ENCODE results near the gene PDZD8. TPM values are rescaled to one million over a fixed set of nuclear protein-coding genes. Genes with fewer than 3 reads are reported as not detected.
"Not testable (repeated sequence)": the region's sequence is repeated elsewhere in the genome, so short reads cannot be mapped to it uniquely, and the experiment has no call there.

Gene PDZD8
- total RNA-seq, 1 donor from 2014 or later, result 31.7 TPM

DNA sequence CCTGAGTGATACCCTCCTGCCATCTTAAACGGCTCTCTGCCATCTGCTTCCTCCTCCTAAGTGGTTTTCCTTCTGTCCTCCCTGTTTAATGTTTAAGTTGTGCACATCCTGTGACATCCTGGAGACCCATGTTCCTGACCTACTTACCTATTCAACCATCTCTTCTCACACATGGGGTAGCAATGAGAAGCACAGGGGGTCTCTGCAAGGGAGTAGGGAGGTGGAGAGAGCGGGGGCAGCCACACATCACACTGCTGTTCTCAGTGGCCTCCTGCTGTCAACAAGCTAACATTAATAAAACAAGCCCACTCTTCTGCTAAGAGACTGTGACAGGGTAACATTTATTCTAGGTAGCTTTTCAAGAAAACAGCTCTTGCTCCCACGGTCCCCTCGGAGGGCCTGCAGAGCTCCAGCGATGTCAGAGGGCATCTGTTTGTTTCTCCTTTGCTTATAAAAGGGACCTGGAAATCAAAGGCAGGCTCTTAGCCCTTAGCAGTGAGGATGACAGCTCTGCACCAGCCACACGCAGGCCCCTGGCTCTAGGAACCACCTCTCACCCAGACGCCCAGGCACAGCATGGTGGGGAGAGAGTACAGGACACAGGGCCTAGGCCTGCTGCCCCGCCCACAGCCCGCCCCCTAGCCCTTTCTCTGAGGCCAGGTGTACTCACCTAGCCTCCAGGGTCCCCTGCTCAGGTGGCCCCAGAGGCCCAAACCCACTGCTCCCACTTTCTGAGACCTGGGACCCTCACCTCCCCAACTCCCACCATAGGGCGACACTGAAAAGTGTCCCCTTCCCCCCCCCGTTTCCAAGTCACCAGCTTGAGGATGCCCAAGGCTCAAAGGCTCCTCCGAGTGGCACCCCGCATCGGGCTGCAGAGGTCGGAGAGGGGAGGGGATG lies 135.3 kb downstream of the PDZD8 start:
- peak overlapping the region; percentile 53 for H3K4me3 Mint-ChIP-seq
- DNase-seq (ENCODE audit: extremely low spot score, unreplicated experiment), result no peak
- no peaks in the 10 kb centered on the region for H3K9me3 Mint-ChIP-seq
- H3K27me3 Mint-ChIP-seq, result peaks cover 83% of the 10 kb centered on the region
- H3K27ac Mint-ChIP-seq, result no peak overlapping the region
- peaks cover 4% of the 10 kb centered on the region for H3K4me1 Mint-ChIP-seq (ENCODE audit: unreplicated experiment)
- H3K36me3 Mint-ChIP-seq, result no peaks in the 10 kb centered on the region
- no peak for TF ChIP-seq CTCF (conservative IDR thresholded peaks at IDR 0.05)

DNA sequence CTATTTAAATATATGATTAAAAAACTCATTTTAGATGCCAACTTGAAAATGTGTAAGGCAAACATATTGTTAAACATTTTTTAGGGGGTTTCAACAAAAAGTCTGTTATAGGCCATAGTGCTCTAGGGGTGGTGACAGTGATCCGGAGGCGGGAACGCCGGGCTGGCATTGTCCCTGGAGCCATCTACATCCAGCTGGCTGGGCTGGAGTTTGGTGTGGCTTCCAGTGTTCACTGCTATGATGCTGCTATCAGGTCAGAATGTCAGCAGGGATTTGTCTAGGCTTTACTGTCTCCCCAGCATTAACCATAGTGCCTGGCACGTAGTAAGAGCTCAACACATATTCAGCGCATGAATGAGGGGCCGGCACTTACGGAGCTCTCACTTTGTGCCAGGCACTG lies 136.2 kb downstream of the PDZD8 start:
- H3K36me3 Mint-ChIP-seq, result no peaks in the 10 kb centered on the region
- H3K27me3 Mint-ChIP-seq, result peaks cover 83% of the 10 kb centered on the region
- TF ChIP-seq CTCF (conservative IDR thresholded peaks at IDR 0.05), result no peak
- peak overlapping the region; percentile 32 for H3K4me3 Mint-ChIP-seq
- peaks cover 4% of the 10 kb centered on the region for H3K4me1 Mint-ChIP-seq (ENCODE audit: unreplicated experiment)
- no peaks in the 10 kb centered on the region for H3K9me3 Mint-ChIP-seq
- no peak for DNase-seq (ENCODE audit: extremely low spot score, unreplicated experiment)
- no peak overlapping the region for H3K27ac Mint-ChIP-seq

GRCh38 chr10:117237401-117237991 lies 137.7 kb downstream of the PDZD8 start:
- Mint-ChIP-seq H3K27ac (no peak overlapping the region), H3K9me3 (no peaks in the 10 kb centered on the region), H3K4me1 (ENCODE audit: unreplicated experiment) (peaks cover 4% of the 10 kb centered on the region), H3K36me3 (no peaks in the 10 kb centered on the region), H3K27me3 (peaks cover 82% of the 10 kb centered on the region), H3K4me3 (no peak overlapping the region)
- no peak for TF ChIP-seq CTCF (conservative IDR thresholded peaks at IDR 0.05)
- no peak for DNase-seq (ENCODE audit: extremely low spot score, unreplicated experiment)

DNA sequence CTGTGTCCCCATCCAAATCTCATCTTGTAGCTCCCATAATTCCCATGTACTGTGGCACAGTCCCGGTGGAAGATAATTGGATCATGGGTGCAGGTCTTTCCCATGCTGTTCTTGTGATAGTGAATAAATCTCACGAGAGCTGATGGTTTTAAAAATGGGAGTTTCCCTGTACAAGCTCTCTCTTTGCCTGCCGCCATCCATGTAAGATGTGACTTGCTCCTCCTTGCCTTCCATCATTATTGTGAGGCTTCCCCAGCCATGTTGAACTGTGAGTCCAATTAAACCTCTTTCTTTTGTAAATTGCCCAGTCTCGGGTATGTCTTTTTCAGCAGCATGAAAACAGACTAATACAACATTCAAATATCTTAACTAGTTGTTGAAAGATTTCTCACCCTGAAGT lies 145.1 kb downstream of the PDZD8 start:
- H3K4me3 Mint-ChIP-seq; H3K27ac Mint-ChIP-seq; DNase-seq (ENCODE audit: extremely low spot score, unreplicated experiment); H3K4me1 Mint-ChIP-seq (ENCODE audit: unreplicated experiment); H3K36me3 Mint-ChIP-seq; H3K9me3 Mint-ChIP-seq: not testable (repeated sequence)
- H3K27me3 Mint-ChIP-seq, result peaks cover 74% of the 10 kb centered on the region

DNA sequence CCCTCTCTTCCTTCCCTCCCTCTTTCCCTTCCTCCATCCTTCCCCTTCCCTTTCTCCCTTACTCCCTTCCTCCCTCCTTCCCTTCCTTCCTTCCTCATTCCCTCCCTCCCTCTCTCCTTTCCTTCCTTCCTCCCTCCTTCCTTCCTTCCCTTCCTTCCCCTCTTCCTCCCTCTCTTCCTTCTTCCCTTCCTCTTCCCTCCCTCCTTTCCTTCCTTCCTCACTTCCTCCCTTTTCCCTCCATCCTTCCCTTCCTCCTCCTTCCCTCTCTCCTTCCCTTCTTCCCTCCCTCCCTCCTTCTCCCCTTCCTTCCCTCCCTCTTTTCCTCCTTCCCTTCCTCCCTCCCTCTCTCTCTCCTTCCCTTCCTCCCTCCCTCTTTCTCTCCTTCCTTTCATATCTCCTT lies 147.0 kb downstream of the PDZD8 start:
- Mint-ChIP-seq H3K4me1 (ENCODE audit: unreplicated experiment) (no peaks in the 10 kb centered on the region), H3K9me3 (no peaks in the 10 kb centered on the region), H3K27me3 (peaks cover 56% of the 10 kb centered on the region), H3K36me3 (peaks cover 6% of the 10 kb centered on the region), H3K4me3 (no peak overlapping the region), H3K27ac (no peak overlapping the region)
- no peak for TF ChIP-seq CTCF (conservative IDR thresholded peaks at IDR 0.05)
- DNase-seq (ENCODE audit: extremely low spot score, unreplicated experiment), result no peak

Other genes starting within 250 kb of the PDZD8 start
- 0.58 TPM in 1 of 2 replicates, not detected in the other for gene VAX1, start 237.2 kb downstream of the PDZD8 start, total RNA-seq (ENCODE audit: low replicate concordance)
- not detected in 2 replicates for gene KCNK18, start 178.0 kb downstream of the PDZD8 start, total RNA-seq (ENCODE audit: low replicate concordance)
- 1.8 and 2.7 TPM in 2 replicates for gene SLC18A2, start 134.3 kb downstream of the PDZD8 start, total RNA-seq (ENCODE audit: low replicate concordance)
- gene EMX2, start 167.3 kb upstream of the PDZD8 start, total RNA-seq (ENCODE audit: low replicate concordance), result 24.7 and 29.9 TPM in 2 replicates